Esophagus squamous epithelium (tissue), 5 donors: ENCODE results near the gene FSTL4. TPM values are rescaled to one million over a fixed set of nuclear protein-coding genes. Genes with fewer than 3 reads are reported as not detected.

Experiments used
- DNase-seq: peaks from one replicate; lab custom pipeline; 2025; lab: John Stamatoyannopoulos, UW
- H3K27ac ChIP-seq, 4 donors: fragments of 200-600 bp; sonication (generic); one replicate each; pipeline ENCODE4 v1.5.1; 2016 to 2019; ENCODE audit warnings: mild to moderate bottlenecking in 1 of 4
- H3K27me3 ChIP-seq, 4 donors: fragments of 200-600 bp; sonication (generic); 1 replicate in 3 of 4; 2 replicates in 1 of 4; pipeline versions ENCODE4 v1.5.1 to v1.6.0; 2017 to 2021; ENCODE audit warnings: antibody characterized with exemption in 1 of 4
- H3K36me3 ChIP-seq, 3 donors: fragments of 200-600 bp; sonication (generic); one replicate each; pipeline ENCODE4 v1.5.1; 2016 to 2019
- H3K4me1 ChIP-seq, 3 donors: fragments of 200-600 bp; sonication (generic); one replicate each; pipeline ENCODE4 v1.5.1; 2017 to 2019
- H3K4me3 ChIP-seq, 4 donors: fragments of 200-600 bp; sonication (generic); 1 replicate in 3 of 4; 2 replicates in 1 of 4; pipeline ENCODE4 v1.5.1; 2016 to 2019; ENCODE audit warnings: mild to moderate bottlenecking in 2 of 4, moderate library complexity in 1 of 4
- H3K9me3 ChIP-seq, 3 donors: fragments of 200-600 bp; sonication (generic); one replicate each; pipeline ENCODE4 v1.5.1; 2016 to 2019
- CTCF ChIP-seq, 6 experiments: fragments of 450-650 bp in 4 of 6; fragments of 200-600 bp in 2 of 6; sonication (generic) in 2 of 6; IDR thresholded peaks; one replicate each; pipeline ENCODE4 v1.5.1; 2016 to 2019; ENCODE audit warnings: antibody characterized with exemption in 6 of 6, mild to moderate bottlenecking in 4 of 6, moderate library complexity in 4 of 6
- POLR2A ChIP-seq, 4 donors: fragments of 450-650 bp; IDR thresholded peaks; one replicate each; pipeline ENCODE4 v1.6.1; 2017; ENCODE audit warnings: antibody characterized with exemption in 4 of 4, mild to moderate bottlenecking in 4 of 4, moderate library complexity in 3 of 4
- WGBS, 2 donors: methylation state at CpG; one replicate each; pipeline ENCODE4 v1.1.5; 2018; 5-methylcytosine and 5-hydroxymethylcytosine counted together
- intact Hi-C: fragments of 100-400 bp; cut with DNase I; formaldehyde crosslinking; loops from one replicate; pipeline ENCODE4 v1.15.0; 2022
- total RNA-seq, 4 donors: library from RNA; depleted of rRNA; stranded (reverse); fragments of >200 nt; gene quantifications; one replicate each; pipeline ENCODE4 v1.1.0, GENCODE V29; 2016
- donor health status: DM: yes; HTN: yes; CAD: no.

The FSTL4 gene
- total RNA-seq, 4 donors from 2014 or later = 0.53 to 4.1 (median 1.4) TPM

GRCh38 chr5:133469846-133470245 lies 142.5 kb downstream of the FSTL4 start:
- intact Hi-C loops = no loop called here
- no peak overlapping the region for H3K27ac ChIP-seq
- peaks cover 0 to 7% (median 0%) of the 10 kb centered on the region in 4 donors for H3K27me3 ChIP-seq
- 79 to 94% methylated on average over 7 of the region's 7 CpGs for WGBS, 2 donors
- peaks cover 0 to 11% (median 0%) of the 10 kb centered on the region in 3 donors for H3K4me1 ChIP-seq
- H3K36me3 ChIP-seq = no peaks in the 10 kb centered on the region
- no peak overlapping the region for H3K4me3 ChIP-seq
- no peak for DNase-seq
- TF ChIP-seq POLR2A (IDR thresholded peaks at IDR 0.05) (no peak), CTCF (IDR thresholded peaks at IDR 0.05) (no peak)
- no peaks in the 10 kb centered on the region for H3K9me3 ChIP-seq

DNA sequence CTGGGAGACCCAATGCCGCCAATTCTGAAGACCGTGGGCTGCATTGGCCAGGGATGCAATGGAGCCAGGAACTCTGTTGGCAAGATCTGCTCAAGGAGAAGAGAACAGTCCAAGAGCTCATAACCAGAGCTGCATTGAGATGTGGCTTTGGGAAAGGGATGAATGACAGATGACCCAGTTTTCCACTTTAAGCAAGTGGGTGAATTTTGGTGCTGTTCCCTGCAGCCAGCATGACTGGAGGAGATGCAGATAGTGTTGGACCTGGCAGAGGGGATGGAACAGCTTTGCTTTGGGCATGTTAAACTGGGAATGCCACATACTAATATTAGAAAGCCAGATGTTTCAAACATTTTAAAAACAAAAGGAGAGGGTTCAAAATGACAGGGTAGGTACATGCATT lies 143.1 kb downstream of the FSTL4 start:
- H3K9me3 ChIP-seq = no peaks in the 10 kb centered on the region
- 80 to 89% methylated on average over 2 of the region's 2 CpGs for WGBS, 2 donors
- intact Hi-C loops = no loop called here
- H3K4me3 ChIP-seq = no peak overlapping the region
- H3K36me3 ChIP-seq = no peaks in the 10 kb centered on the region
- TF ChIP-seq POLR2A (IDR thresholded peaks at IDR 0.05) (no peak), CTCF (IDR thresholded peaks at IDR 0.05) (no peak)
- no peak for DNase-seq
- peaks cover 0 to 5% (median 0%) of the 10 kb centered on the region in 4 donors for H3K27me3 ChIP-seq
- H3K27ac ChIP-seq = no peak overlapping the region
- H3K4me1 ChIP-seq = peaks cover 0 to 11% (median 0%) of the 10 kb centered on the region in 3 donors

- Histone ChIP-seq H3K4me1 (peaks cover 0 to 11% (median 0%) of the 10 kb centered on the region in 3 donors), H3K36me3 (no peaks in the 10 kb centered on the region), H3K4me3 (no peak overlapping the region), H3K9me3 (no peaks in the 10 kb centered on the region), H3K27ac (no peak overlapping the region), H3K27me3 (no peaks in the 10 kb centered on the region)
- TF ChIP-seq POLR2A (IDR thresholded peaks at IDR 0.05) = no peak
- TF ChIP-seq CTCF (IDR thresholded peaks at IDR 0.05) = no peak
- DNase-seq = no peak
- intact Hi-C loops = no loop called here
- 82 to 85% methylated on average over 5 to 6 of the region's 6 CpGs for WGBS, 2 donors
These were observed 143.7 kb downstream of the FSTL4 start for GRCh38 chr5:133468596-133468995.

GRCh38 chr5:133467826-133468463 lies 144.4 kb downstream of the FSTL4 start:
- WGBS, 2 donors = 72 to 80% methylated on average over 2 to 4 of the region's 4 CpGs
- Histone ChIP-seq H3K4me3 (no peak overlapping the region), H3K9me3 (no peaks in the 10 kb centered on the region), H3K27me3 (no peaks in the 10 kb centered on the region), H3K27ac (no peak overlapping the region), H3K4me1 (peaks cover 0 to 5% (median 0%) of the 10 kb centered on the region in 3 donors), H3K36me3 (no peaks in the 10 kb centered on the region)
- DNase-seq = no peak
- TF ChIP-seq POLR2A (IDR thresholded peaks at IDR 0.05) (no peak), CTCF (IDR thresholded peaks at IDR 0.05) (no peak)
- intact Hi-C loops = no loop called here

GRCh38 chr5:133467335-133467779 lies 145.0 kb downstream of the FSTL4 start:
- no peak for TF ChIP-seq CTCF (IDR thresholded peaks at IDR 0.05)
- no peak for TF ChIP-seq POLR2A (IDR thresholded peaks at IDR 0.05)
- H3K36me3 ChIP-seq = no peaks in the 10 kb centered on the region
- no peaks in the 10 kb centered on the region for H3K4me1 ChIP-seq
- intact Hi-C loops = no loop called here
- no peaks in the 10 kb centered on the region for H3K27me3 ChIP-seq
- no peaks in the 10 kb centered on the region for H3K9me3 ChIP-seq
- no peak for DNase-seq
- 64 to 84% methylated on average over 7 of the region's 7 CpGs for WGBS, 2 donors
- no peak overlapping the region for H3K27ac ChIP-seq
- H3K4me3 ChIP-seq = no peak overlapping the region
